Measurements from ENCODE around the gene DUSP5.

DNA sequence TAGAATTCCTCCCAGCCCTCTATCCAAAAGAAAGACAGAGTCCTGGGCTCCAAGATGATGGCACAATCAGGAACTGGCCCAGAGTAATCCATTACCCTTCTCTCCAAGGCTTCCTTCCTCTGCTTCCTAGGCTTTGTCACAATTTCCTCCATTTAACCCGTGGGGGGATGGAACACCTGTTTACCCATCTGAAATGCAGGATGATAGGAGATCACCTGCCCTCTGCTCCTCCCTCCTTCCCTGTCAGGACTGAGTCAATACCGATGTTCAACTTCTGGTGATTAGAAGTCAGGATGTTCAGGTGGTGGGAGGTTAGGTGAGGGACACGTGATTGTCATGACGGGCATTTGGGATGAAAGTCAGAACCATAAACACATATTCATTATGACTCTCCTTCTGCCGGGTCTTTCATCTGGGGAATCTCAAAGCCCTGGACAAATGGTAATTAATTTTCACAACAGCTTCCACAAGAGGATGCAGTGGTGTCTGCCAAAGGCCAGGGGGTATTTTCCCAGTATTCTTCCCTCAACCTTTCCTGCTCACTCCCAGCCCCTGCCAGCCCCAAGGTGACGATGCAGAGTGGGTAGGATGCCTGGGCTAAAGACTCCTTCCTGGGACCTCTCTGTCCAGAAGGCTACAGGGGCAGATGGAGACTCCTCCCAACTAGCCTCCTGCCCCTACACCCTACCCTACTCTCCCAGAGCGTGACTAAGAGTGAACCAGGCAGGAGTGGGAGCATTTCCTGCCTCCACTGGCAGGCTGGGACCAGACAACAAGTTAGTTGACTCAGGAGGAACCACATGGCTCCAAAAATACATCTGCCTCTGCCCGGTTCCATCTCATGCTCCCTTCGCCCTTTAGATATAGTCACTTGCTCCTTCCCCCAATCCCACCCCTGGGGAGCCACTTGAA is 27.9 kb downstream of the DUSP5 start:
- TF ChIP-seq, protein P1, sequence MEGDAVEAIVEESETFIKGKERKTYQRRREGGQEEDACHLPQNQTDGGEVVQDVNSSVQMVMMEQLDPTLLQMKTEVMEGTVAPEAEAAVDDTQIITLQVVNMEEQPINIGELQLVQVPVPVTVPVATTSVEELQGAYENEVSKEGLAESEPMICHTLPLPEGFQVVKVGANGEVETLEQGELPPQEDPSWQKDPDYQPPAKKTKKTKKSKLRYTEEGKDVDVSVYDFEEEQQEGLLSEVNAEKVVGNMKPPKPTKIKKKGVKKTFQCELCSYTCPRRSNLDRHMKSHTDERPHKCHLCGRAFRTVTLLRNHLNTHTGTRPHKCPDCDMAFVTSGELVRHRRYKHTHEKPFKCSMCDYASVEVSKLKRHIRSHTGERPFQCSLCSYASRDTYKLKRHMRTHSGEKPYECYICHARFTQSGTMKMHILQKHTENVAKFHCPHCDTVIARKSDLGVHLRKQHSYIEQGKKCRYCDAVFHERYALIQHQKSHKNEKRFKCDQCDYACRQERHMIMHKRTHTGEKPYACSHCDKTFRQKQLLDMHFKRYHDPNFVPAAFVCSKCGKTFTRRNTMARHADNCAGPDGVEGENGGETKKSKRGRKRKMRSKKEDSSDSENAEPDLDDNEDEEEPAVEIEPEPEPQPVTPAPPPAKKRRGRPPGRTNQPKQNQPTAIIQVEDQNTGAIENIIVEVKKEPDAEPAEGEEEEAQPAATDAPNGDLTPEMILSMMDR (IDR thresholded peaks at IDR 0.05), result no peak
- TF ChIP-seq POLR2A (IDR thresholded peaks at IDR 0.05), result no peak

Measured in transverse colon (tissue), 3 donors.